ENCODE measurements around the gene DYNC1LI2. TPM values are rescaled to one million over a fixed set of nuclear protein-coding genes. Genes with fewer than 3 reads are reported as not detected.
"Not testable (repeated sequence)": the region's sequence is repeated elsewhere in the genome, so short reads cannot be mapped to it uniquely, and the experiment has no call there.

The DYNC1LI2 gene
- total and polyA plus RNA-seq, 4 donors = 78.3 to 169 (median 143) TPM

- intact Hi-C loops (cut with DNase I) = no loop called here
- H3K36me3 ChIP-seq (ENCODE audit: control insufficient read depth in 1 of 2, insufficient read depth in 2 of 2, low read length in 1 of 2) = no peaks in the 10 kb centered on the region
- no peak overlapping the region for H3K27ac ChIP-seq (ENCODE audit: low read depth in 1 of 2, low read length in 2 of 2)
- H3K4me3 ChIP-seq (ENCODE audit: low read length in 2 of 2) = no peak overlapping the region
- WGBS, 2 donors = 85 to 91% methylated on average over 6 of the region's 6 CpGs
- ATAC-seq (ENCODE audit: low FRiP score) (no peak), DNase-seq (no peak)
- H3K4me1 ChIP-seq (ENCODE audit: control insufficient read depth in 1 of 2, insufficient read depth in 2 of 2, low read length in 2 of 2) = no peaks in the 10 kb centered on the region
- no peaks in the 10 kb centered on the region for H3K9me3 ChIP-seq (ENCODE audit: control insufficient read depth, low read length)
- H3K27me3 ChIP-seq (ENCODE audit: control insufficient read depth in 1 of 2, insufficient read depth in 2 of 2, low read length in 1 of 2) = no peaks in the 10 kb centered on the region
These were observed 62.1 kb downstream of the DYNC1LI2 start for GRCh38 chr16:66689282-66689681.

- no peak overlapping the region for H3K4me3 ChIP-seq (ENCODE audit: low read length in 2 of 2)
- no peaks in the 10 kb centered on the region for H3K27me3 ChIP-seq (ENCODE audit: control insufficient read depth in 1 of 2, insufficient read depth in 2 of 2, low read length in 1 of 2)
- no peak for DNase-seq
- no peak for ATAC-seq (ENCODE audit: low FRiP score)
- no peaks in the 10 kb centered on the region for H3K9me3 ChIP-seq (ENCODE audit: control insufficient read depth, low read length)
- no peak overlapping the region for H3K27ac ChIP-seq (ENCODE audit: low read depth in 1 of 2, low read length in 2 of 2)
- no peaks in the 10 kb centered on the region for H3K4me1 ChIP-seq (ENCODE audit: control insufficient read depth in 1 of 2, insufficient read depth in 2 of 2, low read length in 2 of 2)
- intact Hi-C loops (cut with DNase I) = no loop called here
- WGBS, 2 donors = 92 to 94% methylated on average over 9 of the region's 9 CpGs
- H3K36me3 ChIP-seq (ENCODE audit: control insufficient read depth in 1 of 2, insufficient read depth in 2 of 2, low read length in 1 of 2) = no peaks in the 10 kb centered on the region
These were observed 63.3 kb downstream of the DYNC1LI2 start for GRCh38 chr16:66687906-66688625.

- H3K4me3 ChIP-seq (ENCODE audit: low read length in 2 of 2); H3K4me1 ChIP-seq (ENCODE audit: control insufficient read depth in 1 of 2, insufficient read depth in 2 of 2, low read length in 2 of 2); intact Hi-C loops (cut with DNase I); H3K36me3 ChIP-seq (ENCODE audit: control insufficient read depth in 1 of 2, insufficient read depth in 2 of 2, low read length in 1 of 2); H3K27ac ChIP-seq (ENCODE audit: low read depth in 1 of 2, low read length in 2 of 2); DNase-seq; H3K27me3 ChIP-seq (ENCODE audit: control insufficient read depth in 1 of 2, insufficient read depth in 2 of 2, low read length in 1 of 2); H3K9me3 ChIP-seq (ENCODE audit: control insufficient read depth, low read length); ATAC-seq (ENCODE audit: low FRiP score): not testable (repeated sequence)
- WGBS, 2 donors = 94 to 95% methylated on average over 14 of the region's 14 CpGs
These were observed 65.8 kb downstream of the DYNC1LI2 start for GRCh38 chr16:66685501-66686115.

- Histone ChIP-seq H3K27ac (ENCODE audit: low read depth in 1 of 2, low read length in 2 of 2) (no peak overlapping the region), H3K9me3 (ENCODE audit: control insufficient read depth, low read length) (no peaks in the 10 kb centered on the region), H3K36me3 (ENCODE audit: control insufficient read depth in 1 of 2, insufficient read depth in 2 of 2, low read length in 1 of 2) (no peaks in the 10 kb centered on the region), H3K4me3 (ENCODE audit: low read length in 2 of 2) (no peak overlapping the region), H3K4me1 (ENCODE audit: control insufficient read depth in 1 of 2, insufficient read depth in 2 of 2, low read length in 2 of 2) (no peaks in the 10 kb centered on the region), H3K27me3 (ENCODE audit: control insufficient read depth in 1 of 2, insufficient read depth in 2 of 2, low read length in 1 of 2) (no peaks in the 10 kb centered on the region)
- intact Hi-C loops (cut with DNase I) = no loop called here
- 66 to 67% methylated on average over 1 of the region's 1 CpG for WGBS, 2 donors
- no peak for DNase-seq
- ATAC-seq (ENCODE audit: low FRiP score) = no peak
These were observed 69.1 kb downstream of the DYNC1LI2 start for GRCh38 chr16:66682271-66682670.

GRCh38 chr16:66681676-66682075 is 69.7 kb downstream of the DYNC1LI2 start:
- intact Hi-C loops (cut with DNase I) = no loop called here
- Histone ChIP-seq H3K36me3 (ENCODE audit: control insufficient read depth in 1 of 2, insufficient read depth in 2 of 2, low read length in 1 of 2) (no peaks in the 10 kb centered on the region), H3K27ac (ENCODE audit: low read depth in 1 of 2, low read length in 2 of 2) (no peak overlapping the region), H3K4me3 (ENCODE audit: low read length in 2 of 2) (no peak overlapping the region), H3K9me3 (ENCODE audit: control insufficient read depth, low read length) (no peaks in the 10 kb centered on the region), H3K27me3 (ENCODE audit: control insufficient read depth in 1 of 2, insufficient read depth in 2 of 2, low read length in 1 of 2) (no peaks in the 10 kb centered on the region), H3K4me1 (ENCODE audit: control insufficient read depth in 1 of 2, insufficient read depth in 2 of 2, low read length in 2 of 2) (no peaks in the 10 kb centered on the region)
- ATAC-seq (ENCODE audit: low FRiP score) = no peak
- WGBS, 2 donors = 98% methylated on average over 4 of the region's 4 CpGs
- no peak for DNase-seq

- no peak overlapping the region for H3K4me3 ChIP-seq (ENCODE audit: low read length in 2 of 2)
- H3K4me1 ChIP-seq (ENCODE audit: control insufficient read depth in 1 of 2, insufficient read depth in 2 of 2, low read length in 2 of 2) = no peaks in the 10 kb centered on the region
- ATAC-seq (ENCODE audit: low FRiP score) (no peak), DNase-seq (no peak)
- intact Hi-C loops (cut with DNase I) = no loop called here
- H3K9me3 ChIP-seq (ENCODE audit: control insufficient read depth, low read length) = no peaks in the 10 kb centered on the region
- WGBS, 2 donors = 93% methylated on average over 2 of the region's 2 CpGs
- H3K27me3 ChIP-seq (ENCODE audit: control insufficient read depth in 1 of 2, insufficient read depth in 2 of 2, low read length in 1 of 2) = no peaks in the 10 kb centered on the region
- H3K27ac ChIP-seq (ENCODE audit: low read depth in 1 of 2, low read length in 2 of 2) = no peak overlapping the region
- no peaks in the 10 kb centered on the region for H3K36me3 ChIP-seq (ENCODE audit: control insufficient read depth in 1 of 2, insufficient read depth in 2 of 2, low read length in 1 of 2)
These were observed 73.1 kb downstream of the DYNC1LI2 start for GRCh38 chr16:66678337-66678736.

- H3K4me3 ChIP-seq (ENCODE audit: low read length in 2 of 2) = no peak overlapping the region
- WGBS, 2 donors = 95 to 98% methylated on average over 6 of the region's 6 CpGs
- H3K9me3 ChIP-seq (ENCODE audit: control insufficient read depth, low read length) = no peaks in the 10 kb centered on the region
- intact Hi-C loops (cut with DNase I) = no loop called here
- DNase-seq (no peak), ATAC-seq (ENCODE audit: low FRiP score) (no peak)
- H3K4me1 ChIP-seq (ENCODE audit: control insufficient read depth in 1 of 2, insufficient read depth in 2 of 2, low read length in 2 of 2) = no peaks in the 10 kb centered on the region
- H3K27me3 ChIP-seq (ENCODE audit: control insufficient read depth in 1 of 2, insufficient read depth in 2 of 2, low read length in 1 of 2) = no peaks in the 10 kb centered on the region
- H3K27ac ChIP-seq (ENCODE audit: low read depth in 1 of 2, low read length in 2 of 2) = no peak overlapping the region
- H3K36me3 ChIP-seq (ENCODE audit: control insufficient read depth in 1 of 2, insufficient read depth in 2 of 2, low read length in 1 of 2) = no peaks in the 10 kb centered on the region
These were observed 73.6 kb downstream of the DYNC1LI2 start for GRCh38 chr16:66677836-66678235.

GRCh38 chr16:66677179-66677578 is 74.2 kb downstream of the DYNC1LI2 start:
- intact Hi-C loops (cut with DNase I) = no loop called here
- Histone ChIP-seq H3K9me3 (ENCODE audit: control insufficient read depth, low read length) (no peaks in the 10 kb centered on the region), H3K27ac (ENCODE audit: low read depth in 1 of 2, low read length in 2 of 2) (no peak overlapping the region), H3K4me1 (ENCODE audit: control insufficient read depth in 1 of 2, insufficient read depth in 2 of 2, low read length in 2 of 2) (no peaks in the 10 kb centered on the region), H3K36me3 (ENCODE audit: control insufficient read depth in 1 of 2, insufficient read depth in 2 of 2, low read length in 1 of 2) (no peaks in the 10 kb centered on the region), H3K4me3 (ENCODE audit: low read length in 2 of 2) (no peak overlapping the region), H3K27me3 (ENCODE audit: control insufficient read depth in 1 of 2, insufficient read depth in 2 of 2, low read length in 1 of 2) (no peaks in the 10 kb centered on the region)
- no peak for DNase-seq
- no peak for ATAC-seq (ENCODE audit: low FRiP score)
- 83 to 92% methylated on average over 7 of the region's 7 CpGs for WGBS, 2 donors

- Histone ChIP-seq H3K27me3 (ENCODE audit: control insufficient read depth in 1 of 2, insufficient read depth in 2 of 2, low read length in 1 of 2) (no peaks in the 10 kb centered on the region), H3K4me1 (ENCODE audit: control insufficient read depth in 1 of 2, insufficient read depth in 2 of 2, low read length in 2 of 2) (no peaks in the 10 kb centered on the region), H3K36me3 (ENCODE audit: control insufficient read depth in 1 of 2, insufficient read depth in 2 of 2, low read length in 1 of 2) (no peaks in the 10 kb centered on the region), H3K27ac (ENCODE audit: low read depth in 1 of 2, low read length in 2 of 2) (no peak overlapping the region), H3K4me3 (ENCODE audit: low read length in 2 of 2) (no peak overlapping the region), H3K9me3 (ENCODE audit: control insufficient read depth, low read length) (no peaks in the 10 kb centered on the region)
- intact Hi-C loops (cut with DNase I) = no loop called here
- WGBS, 2 donors = 84 to 90% methylated on average over 3 of the region's 3 CpGs
- ATAC-seq (ENCODE audit: low FRiP score) (no peak), DNase-seq (no peak)
These were observed 74.8 kb downstream of the DYNC1LI2 start for GRCh38 chr16:66676599-66676998.

All from aorta (tissue), 5 donors.